ENCODE results near the gene CD2. TPM values are rescaled to one million over a fixed set of nuclear protein-coding genes. Genes with fewer than 3 reads are reported as not detected.

Gene CD2
- total RNA-seq, 1 donor from 2014 or later = not detected

GRCh38 chr1:116785006-116785405, 30.8 kb downstream of the CD2 start:
- no peak for DNase-seq

DNA sequence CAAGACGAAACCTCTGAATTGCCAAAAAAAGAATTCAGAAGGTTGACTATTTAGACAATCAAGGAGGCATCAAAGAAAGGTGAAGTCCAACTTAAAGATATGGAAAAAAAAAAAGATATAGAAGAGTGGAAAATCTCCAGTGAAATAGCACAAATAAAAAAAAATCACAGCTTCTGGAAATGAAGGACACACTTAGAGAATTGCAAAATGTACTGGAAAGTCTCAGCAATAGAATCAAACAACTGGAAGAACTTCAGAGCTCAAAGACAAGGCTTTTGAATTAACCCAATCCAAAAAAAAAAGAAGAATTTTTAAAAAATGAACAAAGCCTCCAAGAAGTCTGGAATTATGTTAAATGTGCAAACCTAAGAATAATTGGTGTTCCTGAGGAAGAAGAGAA, 31.8 kb downstream of the CD2 start:
- DNase-seq = no peak

DNA sequence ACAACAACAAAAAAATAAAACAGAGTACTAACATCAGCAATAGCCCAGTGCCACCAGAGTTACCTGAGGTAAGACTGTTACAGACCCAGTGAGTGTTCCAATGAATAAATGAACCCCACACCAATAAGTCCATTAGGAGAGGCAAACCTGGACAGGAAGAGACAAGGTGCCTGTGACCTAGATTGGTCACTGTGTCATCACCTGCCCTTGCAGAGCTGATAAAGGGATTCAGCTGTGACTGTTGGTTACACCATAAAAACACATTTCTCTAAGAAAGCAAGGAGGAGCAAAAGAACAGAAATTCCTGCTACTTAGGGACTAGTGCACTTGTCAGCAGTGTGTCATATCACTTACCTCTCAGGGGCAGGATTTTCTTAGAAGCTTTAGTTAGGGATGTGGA, 37.5 kb downstream of the CD2 start:
- no peak for DNase-seq

GRCh38 chr1:116793357-116793935, 39.2 kb downstream of the CD2 start:
- no peak for DNase-seq

DNA sequence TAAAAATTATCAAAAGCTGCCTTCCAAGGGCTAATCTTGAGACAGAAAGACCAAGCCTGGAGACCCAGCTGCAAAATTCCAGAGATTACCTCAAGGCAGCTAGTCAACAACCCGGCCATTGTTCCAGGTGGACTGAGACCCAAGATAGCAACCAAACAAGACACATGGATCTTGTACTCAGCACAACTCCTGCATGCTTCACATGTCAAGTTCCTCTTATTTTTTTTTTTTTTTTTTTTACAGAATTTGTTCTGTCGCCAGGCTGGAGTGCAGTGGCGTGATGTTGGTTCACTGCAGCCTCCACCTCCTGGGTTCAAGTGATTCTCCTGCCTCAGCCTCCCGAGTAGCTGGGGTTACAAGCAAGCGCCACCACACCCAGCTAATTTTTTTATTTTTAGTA, 40.1 kb downstream of the CD2 start:
- no peak for DNase-seq

- DNase-seq = no peak
Measured at GRCh38 chr1:116794804-116795481, 40.7 kb downstream of the CD2 start.

DNA sequence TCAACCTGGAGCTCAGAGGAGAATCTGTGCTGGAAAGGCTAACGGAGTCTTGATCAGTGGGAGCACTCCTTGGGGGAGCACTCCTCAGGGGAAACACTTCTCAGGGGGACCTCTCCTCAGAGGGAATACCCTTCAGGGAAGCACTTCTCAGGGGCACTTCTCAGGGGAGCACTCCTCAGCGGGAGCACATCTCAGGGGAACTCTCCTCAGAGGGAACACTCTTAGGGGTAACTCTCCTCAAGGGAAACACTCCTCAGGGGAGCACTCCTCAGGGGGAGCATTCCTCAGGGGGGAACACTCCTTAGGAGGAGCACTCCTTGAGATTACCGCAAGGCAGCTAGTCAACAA, 41.2 kb downstream of the CD2 start:
- no peak for DNase-seq

DNA sequence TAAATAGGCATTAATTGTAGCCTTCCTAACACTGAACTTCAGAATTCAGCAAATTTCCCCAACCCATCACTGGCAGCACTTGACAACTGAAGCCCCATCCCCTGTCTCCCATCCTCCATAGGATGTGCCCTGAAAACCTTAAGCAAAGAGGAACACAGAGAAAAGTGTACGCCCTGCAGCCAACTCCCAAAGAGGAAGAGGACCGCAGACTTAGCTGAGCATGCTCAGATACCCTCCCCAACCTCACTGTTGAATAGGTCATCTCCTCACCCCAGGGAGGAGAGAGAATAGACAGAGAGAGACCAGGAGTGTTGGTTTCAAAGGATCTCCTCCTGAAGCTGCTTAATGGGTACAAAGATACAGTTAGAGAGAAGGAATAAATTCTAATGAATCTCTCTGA, 50.5 kb downstream of the CD2 start:
- no peak for DNase-seq

DNA sequence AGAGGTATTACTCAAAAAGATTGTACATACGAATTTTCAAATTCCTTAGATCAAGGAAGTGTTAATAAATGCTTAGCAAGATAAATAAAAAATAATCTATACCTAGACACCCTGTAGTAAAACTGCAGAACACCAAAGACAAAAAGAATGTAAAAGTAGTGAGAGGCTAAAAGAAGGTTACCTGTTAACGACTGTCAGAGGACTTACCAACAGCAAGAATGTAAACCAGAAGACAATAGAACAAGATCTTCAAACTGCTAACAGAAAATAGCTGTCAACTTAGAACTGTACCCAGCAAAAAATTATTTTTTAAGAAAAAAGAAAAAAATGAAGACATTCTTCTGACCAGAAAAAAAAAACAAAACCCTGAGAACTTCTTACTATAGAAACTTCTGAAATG, 51.2 kb downstream of the CD2 start:
- no peak for DNase-seq

DNA sequence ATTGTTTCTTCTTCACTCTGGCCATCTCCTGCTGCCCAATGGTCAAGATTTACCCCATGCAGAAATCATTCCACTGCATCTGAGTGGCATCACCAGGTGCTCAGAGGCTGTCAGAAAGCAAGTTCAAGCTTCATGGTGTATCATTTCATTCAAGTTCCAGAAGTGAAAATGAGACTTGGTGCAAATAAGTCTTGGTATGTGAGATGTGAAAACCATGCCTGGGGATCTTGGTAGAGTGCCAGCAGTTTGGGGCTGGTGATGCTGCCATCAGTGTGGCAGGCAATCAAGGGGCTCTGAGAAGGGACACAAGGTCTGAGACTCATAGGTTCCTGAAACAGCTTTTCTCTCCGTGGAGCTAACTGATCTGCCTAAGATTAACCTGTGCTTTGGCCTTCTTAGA, 52.0 kb downstream of the CD2 start:
- DNase-seq = no peak

DNA sequence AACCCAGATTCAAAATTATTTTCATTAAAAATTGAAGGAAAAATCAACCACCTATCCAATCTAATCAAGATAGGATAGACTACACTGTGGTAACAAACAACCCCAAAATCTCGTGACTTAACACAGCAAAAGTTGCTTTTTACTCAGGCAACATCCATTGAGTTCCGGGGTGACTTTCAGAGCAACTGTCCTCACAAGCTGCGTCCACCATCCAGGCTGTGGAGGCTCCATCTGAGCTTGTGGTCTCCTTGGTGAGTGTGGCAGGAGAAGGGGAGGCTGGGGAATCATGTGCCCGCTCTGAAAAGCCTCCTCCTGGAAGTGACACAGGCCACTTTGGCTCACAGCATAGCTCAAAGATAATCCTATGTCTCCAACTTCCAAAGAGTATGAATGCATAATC, 52.4 kb downstream of the CD2 start:
- no peak for DNase-seq

GRCh38 chr1:116807394-116808199, 53.4 kb downstream of the CD2 start:
- no peak for DNase-seq

- no peak for DNase-seq
Measured at GRCh38 chr1:116808200-116808847, 54.1 kb downstream of the CD2 start.

GRCh38 chr1:116808848-116809508, 54.7 kb downstream of the CD2 start:
- DNase-seq = no peak

- DNase-seq = no peak
Measured at GRCh38 chr1:116811321-116811720, 57.1 kb downstream of the CD2 start.

DNA sequence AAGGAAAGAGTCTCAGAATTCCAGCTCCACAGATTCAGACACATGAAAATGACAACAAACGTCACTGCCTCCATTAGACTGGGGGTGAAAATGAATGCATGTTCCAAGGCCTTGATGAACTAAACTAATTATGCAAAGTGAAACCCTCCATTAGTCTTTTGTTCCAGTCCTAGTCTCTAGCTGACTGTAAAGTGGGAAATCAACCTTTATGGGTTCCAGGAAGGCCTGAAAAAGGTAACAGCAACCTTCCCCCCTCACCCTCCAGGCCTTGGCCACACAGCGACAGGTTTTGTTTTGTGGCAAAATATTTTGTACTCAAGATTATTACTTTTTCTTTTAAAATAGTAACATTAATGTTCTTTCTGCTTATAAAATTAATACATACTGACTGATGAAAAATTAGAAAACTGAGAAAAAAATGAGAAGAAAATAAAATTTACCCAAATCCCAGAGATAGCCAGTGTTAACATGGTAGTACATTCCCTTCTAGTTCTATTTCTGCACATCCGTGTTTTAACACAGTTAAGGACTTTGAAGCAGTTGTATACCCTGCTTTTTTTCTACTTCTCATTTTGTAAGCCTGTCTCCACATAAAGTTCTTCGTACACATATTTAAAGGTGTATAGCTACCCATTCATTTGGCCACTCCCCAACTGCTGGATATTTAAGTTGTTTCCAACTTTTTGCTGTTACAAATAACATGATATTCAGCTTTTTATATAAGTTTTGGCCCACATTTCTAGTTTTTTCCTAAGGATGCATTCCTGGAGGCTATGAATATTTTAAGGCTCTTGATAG, 60.9 kb downstream of the CD2 start:
- no peak for DNase-seq

GRCh38 chr1:116817582-116818064, 63.4 kb downstream of the CD2 start:
- peak; percentile 65 for DNase-seq

Other genes starting within 250 kb of the CD2 start
- 15.5 and 17.9 TPM in 2 replicates for gene CD58, start 183.4 kb upstream of the CD2 start, total RNA-seq
- 24.8 and 29.4 TPM in 2 replicates for gene IGSF3, start 86.7 kb upstream of the CD2 start, total RNA-seq
- 71.8 and 76.4 TPM in 2 replicates for gene PTGFRN, start 155.5 kb downstream of the CD2 start, total RNA-seq
- 0.17 and 0.19 TPM in 2 replicates for gene CD101, start 247.3 kb downstream of the CD2 start, total RNA-seq